HFF-Myc (cell line): ENCODE results near the gene XPNPEP2.

Source experiments
- DNase-seq: peaks from one replicate; pipeline ENCODE4 v3.0.0-alpha.2; 2011; ENCODE audit warnings: low read depth; ENCODE audit errors: extremely low read depth
- H3K4me3 ChIP-seq: replicated peaks from 2 replicates; pipeline ENCODE4 v1.5.1; 2011; ENCODE audit warnings: low read depth, mild to moderate bottlenecking, control low read depth, low read length
- TF ChIP-seq, protein P1 (sequence below): IDR thresholded peaks from 2 replicates; pipeline ENCODE4 v1.5.1; 2012; ENCODE audit warnings: mild to moderate bottlenecking, low read depth, low read length, control low read depth; ENCODE audit errors: missing control alignments

The XPNPEP2 gene

DNA sequence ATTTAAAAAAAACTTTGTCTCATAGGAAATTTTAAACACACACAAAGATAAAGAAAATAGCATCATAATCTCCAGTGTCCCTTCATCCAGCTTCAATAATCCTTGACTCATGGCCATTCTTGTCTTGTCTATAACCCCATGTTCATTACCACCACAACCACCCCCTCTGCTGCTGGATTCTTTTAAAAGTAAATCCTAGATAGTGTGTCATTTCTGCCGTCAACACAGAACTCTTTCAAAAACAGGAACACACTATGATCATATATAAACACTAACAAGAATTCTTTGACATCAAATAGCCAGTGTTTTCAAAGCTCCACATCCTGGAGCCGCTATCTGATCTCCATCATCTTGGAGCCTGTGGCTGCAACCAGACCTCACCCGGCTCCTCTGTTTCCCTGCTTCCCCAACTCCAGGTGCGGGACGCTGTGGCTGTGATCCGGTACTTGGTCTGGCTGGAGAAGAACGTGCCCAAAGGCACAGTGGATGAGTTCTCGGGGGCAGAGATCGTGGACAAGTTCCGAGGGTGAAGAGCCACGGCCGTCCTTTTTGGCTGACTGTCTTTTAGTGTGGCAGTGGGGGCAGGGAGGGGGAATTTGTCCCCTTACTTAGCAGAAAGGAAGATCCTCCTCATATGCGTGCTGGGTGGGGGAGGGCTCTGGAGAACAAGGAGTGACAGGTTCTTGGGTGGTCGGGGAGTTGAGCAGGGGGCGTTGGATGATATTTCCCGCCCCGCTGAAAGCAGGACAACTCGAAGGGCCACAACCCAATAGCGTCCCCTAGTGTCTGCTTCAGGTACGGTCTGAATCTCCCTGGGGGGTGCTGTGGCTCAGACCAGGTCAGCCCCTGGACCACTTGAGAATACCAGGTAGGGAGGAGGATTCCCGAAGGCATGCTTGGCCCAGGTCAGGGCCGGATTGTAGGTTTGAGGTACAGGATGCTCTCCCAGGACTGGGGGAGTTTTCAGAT, 15.6 kb downstream of the XPNPEP2 start:
- TF ChIP-seq, protein P1, sequence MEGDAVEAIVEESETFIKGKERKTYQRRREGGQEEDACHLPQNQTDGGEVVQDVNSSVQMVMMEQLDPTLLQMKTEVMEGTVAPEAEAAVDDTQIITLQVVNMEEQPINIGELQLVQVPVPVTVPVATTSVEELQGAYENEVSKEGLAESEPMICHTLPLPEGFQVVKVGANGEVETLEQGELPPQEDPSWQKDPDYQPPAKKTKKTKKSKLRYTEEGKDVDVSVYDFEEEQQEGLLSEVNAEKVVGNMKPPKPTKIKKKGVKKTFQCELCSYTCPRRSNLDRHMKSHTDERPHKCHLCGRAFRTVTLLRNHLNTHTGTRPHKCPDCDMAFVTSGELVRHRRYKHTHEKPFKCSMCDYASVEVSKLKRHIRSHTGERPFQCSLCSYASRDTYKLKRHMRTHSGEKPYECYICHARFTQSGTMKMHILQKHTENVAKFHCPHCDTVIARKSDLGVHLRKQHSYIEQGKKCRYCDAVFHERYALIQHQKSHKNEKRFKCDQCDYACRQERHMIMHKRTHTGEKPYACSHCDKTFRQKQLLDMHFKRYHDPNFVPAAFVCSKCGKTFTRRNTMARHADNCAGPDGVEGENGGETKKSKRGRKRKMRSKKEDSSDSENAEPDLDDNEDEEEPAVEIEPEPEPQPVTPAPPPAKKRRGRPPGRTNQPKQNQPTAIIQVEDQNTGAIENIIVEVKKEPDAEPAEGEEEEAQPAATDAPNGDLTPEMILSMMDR: peak; percentile 43
- no peak for DNase-seq

DNA sequence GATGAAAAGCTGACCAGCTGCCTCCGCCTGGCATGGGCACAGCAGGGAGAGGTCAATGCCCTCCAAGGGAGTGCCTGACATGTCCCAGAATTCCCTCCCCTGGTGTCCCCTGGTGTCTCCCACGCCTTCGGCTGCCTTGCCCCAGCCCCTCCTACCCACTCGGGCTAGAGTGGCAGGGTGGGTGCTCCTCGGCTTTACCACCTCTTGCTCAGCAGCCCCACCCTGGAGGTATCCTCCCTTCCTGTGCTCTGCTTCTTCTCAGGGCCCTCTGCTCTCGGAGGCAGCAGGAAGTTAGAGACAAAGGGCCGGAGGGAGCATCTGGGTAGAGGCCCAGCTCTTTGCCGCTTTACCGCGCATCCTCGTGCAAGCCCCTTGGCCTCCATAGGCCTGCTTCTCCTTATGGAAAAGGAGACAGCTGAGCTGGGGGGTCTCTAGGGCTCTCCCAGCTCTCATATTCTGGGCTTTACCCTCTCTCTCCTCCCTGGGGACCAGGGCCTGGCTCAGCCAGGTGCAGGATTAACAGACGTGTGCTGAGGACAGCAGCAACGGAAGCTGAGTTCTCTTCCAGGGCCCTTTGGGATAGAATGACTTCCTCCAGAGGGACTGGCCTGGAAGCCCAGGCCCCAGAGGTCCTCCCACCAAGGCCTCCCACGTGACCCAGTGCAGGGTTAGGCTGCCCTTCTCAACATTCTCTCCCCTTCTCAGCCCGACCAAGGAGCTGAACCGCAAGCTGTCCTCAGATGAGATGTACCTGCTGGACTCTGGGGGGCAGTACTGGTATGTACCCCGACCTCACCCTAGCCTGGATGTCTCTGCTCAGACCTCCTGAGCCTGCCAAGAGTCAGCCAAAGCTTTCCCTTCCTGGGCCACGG, 17.2 kb downstream of the XPNPEP2 start:
- TF ChIP-seq, protein P1: no peak
- DNase-seq: no peak
- no peak overlapping the region for H3K4me3 ChIP-seq

More for the DNA sequence above, 15.6 kb downstream of the XPNPEP2 start:
- H3K4me3 ChIP-seq: no peak overlapping the region

DNA sequence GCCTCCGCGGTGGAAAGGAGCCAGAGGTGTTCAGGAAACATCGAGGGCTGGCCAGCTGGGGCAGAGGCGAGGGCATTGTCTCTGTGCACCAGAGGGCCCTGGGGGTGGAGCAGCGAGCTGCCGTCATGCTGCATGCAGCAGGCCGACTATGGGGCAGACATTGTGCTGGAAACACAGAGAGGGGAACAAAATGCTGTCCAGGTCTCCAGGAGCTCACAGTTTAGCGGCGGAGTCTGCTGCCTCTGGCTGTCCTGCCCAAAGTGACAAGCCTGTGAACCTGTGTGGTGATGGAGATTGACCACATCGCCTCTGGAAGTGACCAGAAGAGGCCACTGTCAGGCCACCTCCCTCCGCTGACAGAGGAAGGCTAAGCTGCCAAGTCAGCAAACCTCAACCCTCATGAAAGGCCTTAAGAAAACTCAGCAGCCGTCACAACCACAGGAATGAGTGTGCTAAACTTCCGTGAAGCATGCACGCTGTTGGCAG, 20.8 kb downstream of the XPNPEP2 start:
- TF ChIP-seq, protein P1: no peak
- no peak overlapping the region for H3K4me3 ChIP-seq
- no peak for DNase-seq

DNA sequence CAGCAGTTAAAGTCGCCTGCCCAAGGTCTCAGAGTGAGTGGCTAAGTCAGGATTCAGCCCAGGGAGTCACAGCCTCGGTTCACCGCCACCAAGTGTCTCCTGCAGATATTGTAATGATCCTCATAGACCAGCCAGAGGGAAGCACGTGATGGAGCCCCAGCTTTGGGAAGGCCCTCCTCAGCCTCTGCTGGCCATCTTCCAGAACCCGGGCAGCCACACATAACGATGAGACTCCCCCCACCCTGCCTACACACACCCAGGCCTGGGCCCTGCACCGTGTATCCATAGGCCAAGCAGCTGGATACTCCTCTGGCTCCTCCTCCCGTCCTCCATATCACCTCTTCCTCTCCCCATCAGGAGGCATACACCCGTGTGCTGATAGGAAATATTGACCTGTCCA, 21.4 kb downstream of the XPNPEP2 start:
- no peak overlapping the region for H3K4me3 ChIP-seq
- TF ChIP-seq, protein P1: no peak
- DNase-seq: no peak

DNA sequence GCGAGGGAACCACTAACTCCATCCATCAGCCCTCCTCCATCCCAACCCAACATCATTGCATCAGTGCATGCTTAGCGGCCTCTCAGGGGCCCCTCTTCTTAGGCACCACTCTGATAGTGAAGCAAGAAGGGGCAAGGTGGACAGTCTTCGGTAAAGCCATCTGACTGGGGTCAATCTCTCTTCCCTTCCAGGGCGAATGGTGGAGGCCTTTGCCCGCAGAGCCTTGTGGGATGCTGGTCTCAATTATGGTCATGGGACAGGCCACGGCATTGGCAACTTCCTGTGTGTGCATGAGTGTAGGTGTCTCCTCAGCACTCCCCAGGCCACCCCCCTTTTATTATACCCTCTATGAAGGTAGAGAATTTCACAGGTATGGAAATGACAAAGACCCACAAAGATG, 22.2 kb downstream of the XPNPEP2 start:
- DNase-seq: no peak
- no peak overlapping the region for H3K4me3 ChIP-seq
- TF ChIP-seq, protein P1: no peak

DNA sequence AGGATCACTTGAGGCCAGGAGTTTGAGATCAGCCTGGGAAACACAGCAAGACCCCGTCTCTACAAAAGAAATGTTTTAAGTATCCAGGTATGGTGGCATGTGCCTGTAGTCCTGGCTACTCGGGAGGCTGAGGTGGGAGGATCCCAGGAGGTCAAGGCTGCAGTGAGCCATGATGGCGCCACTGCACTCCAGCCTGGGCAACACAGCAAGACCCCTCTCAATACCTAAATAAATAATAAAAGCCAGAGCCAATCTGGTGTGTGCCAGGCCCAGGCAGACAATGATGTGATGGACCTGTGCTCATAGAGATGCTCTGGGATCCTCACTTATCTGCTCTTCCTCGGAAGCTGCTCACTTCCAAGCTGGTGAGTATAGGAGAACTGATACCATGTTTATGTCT, 22.8 kb downstream of the XPNPEP2 start:
- no peak for DNase-seq
- TF ChIP-seq, protein P1: no peak
- no peak overlapping the region for H3K4me3 ChIP-seq
